Lower leg skin (tissue), 4 donors: ENCODE measurements around the gene KMT2C. TPM values are rescaled to one million over a fixed set of nuclear protein-coding genes. Genes with fewer than 3 reads are reported as not detected.
"Not testable (repeated sequence)": the region's sequence is repeated elsewhere in the genome, so short reads cannot be mapped to it uniquely, and the experiment has no call there.

ENCODE experiments used
- DNase-seq, 2 donors: peaks; one replicate each; pipeline ENCODE4 v3.0.0-alpha.2; 2019; ENCODE audit warnings: low spot score in 2 of 2
- H3K4me3 ChIP-seq: fragments of 200-600 bp; sonication (generic); 2 replicates; pipeline ENCODE4 v1.5.1; 2017; ENCODE audit warnings: mild to moderate bottlenecking, low read depth; ENCODE audit not compliant: poor library complexity, severe bottlenecking
- CTCF ChIP-seq, 3 donors: fragments of 450-650 bp; IDR thresholded peaks; one replicate each; pipeline ENCODE4 v1.5.1; 2016; ENCODE audit warnings: antibody characterized with exemption in 3 of 3, mild to moderate bottlenecking in 3 of 3, moderate library complexity in 2 of 3
- POLR2A ChIP-seq, 2 donors: fragments of 450-650 bp; IDR thresholded peaks; one replicate each; pipeline ENCODE4 v1.6.1; 2016 to 2017; ENCODE audit warnings: antibody characterized with exemption in 2 of 2, mild to moderate bottlenecking in 1 of 2, moderate library complexity in 1 of 2
- WGBS, 2 donors: methylation state at CpG; one replicate each; pipeline ENCODE4 v1.1.5; 2018; 5-methylcytosine and 5-hydroxymethylcytosine counted together
- intact Hi-C: fragments of 100-400 bp; cut with DNase I; formaldehyde crosslinking; loops from one replicate; pipeline ENCODE4 v1.15.0; 2023; ENCODE audit warnings: low total_unique reads
- total RNA-seq, 4 donors: library from RNA; depleted of rRNA; stranded (reverse); fragments of >200 nt; gene quantifications; one replicate each; pipeline ENCODE4 v1.1.0, GENCODE V29; 2016

Gene KMT2C
- total RNA-seq, 4 donors from 2014 or later, result 64.6 to 79.3 (median 74.7) TPM

GRCh38 chr7:152354061-152354460, 81.7 kb downstream of the KMT2C start:
- intact Hi-C loops, result no loop called here
- 83 to 89% methylated on average over 1 of the region's 1 CpG for WGBS, 2 donors
- H3K4me3 ChIP-seq, result no peak overlapping the region
- DNase-seq, result no peak
- TF ChIP-seq POLR2A (IDR thresholded peaks at IDR 0.05), result no peak
- no peak for TF ChIP-seq CTCF (IDR thresholded peaks at IDR 0.05)

GRCh38 chr7:152353281-152353680, 82.5 kb downstream of the KMT2C start:
- DNase-seq, intact Hi-C loops, H3K4me3 ChIP-seq: not testable (repeated sequence)
- 95 to 98% methylated on average over 5 of the region's 5 CpGs for WGBS, 2 donors

- WGBS, 2 donors, result 96 to 97% methylated on average over 5 of the region's 5 CpGs
- intact Hi-C loops, result not testable (repeated sequence)
Observed at GRCh38 chr7:152351747-152352146, 84.1 kb downstream of the KMT2C start.

GRCh38 chr7:152351168-152351567, 84.6 kb downstream of the KMT2C start:
- TF ChIP-seq POLR2A (IDR thresholded peaks at IDR 0.05) (no peak), CTCF (IDR thresholded peaks at IDR 0.05) (no peak)
- WGBS, 2 donors, result 96 to 97% methylated on average over 3 of the region's 3 CpGs
- H3K4me3 ChIP-seq, result no peak overlapping the region
- intact Hi-C loops, result no loop called here
- no peak for DNase-seq

More at GRCh38 chr7:152351747-152352146, 84.1 kb downstream of the KMT2C start:
- H3K4me3 ChIP-seq, DNase-seq: not testable (repeated sequence)

- no peak for TF ChIP-seq CTCF (IDR thresholded peaks at IDR 0.05)
- TF ChIP-seq POLR2A (IDR thresholded peaks at IDR 0.05), result no peak
- 96 to 100% methylated on average over 2 of the region's 2 CpGs for WGBS, 2 donors
- H3K4me3 ChIP-seq, result no peak overlapping the region
- no peak for DNase-seq
- intact Hi-C loops, result no loop called here
Observed at GRCh38 chr7:152347888-152348287, 87.9 kb downstream of the KMT2C start.

- intact Hi-C loops, result no loop called here
- no peak for DNase-seq
- TF ChIP-seq POLR2A (IDR thresholded peaks at IDR 0.05) (no peak), CTCF (IDR thresholded peaks at IDR 0.05) (no peak)
- WGBS, 2 donors, result 85 to 95% methylated on average over 2 of the region's 2 CpGs
- no peak overlapping the region for H3K4me3 ChIP-seq
Observed at GRCh38 chr7:152344253-152344652, 91.5 kb downstream of the KMT2C start.

- H3K4me3 ChIP-seq, result no peak overlapping the region
- WGBS, 2 donors, result 89 to 96% methylated on average over 2 of the region's 2 CpGs
- intact Hi-C loops, result no loop called here
- TF ChIP-seq CTCF (IDR thresholded peaks at IDR 0.05), result no peak
- TF ChIP-seq POLR2A (IDR thresholded peaks at IDR 0.05), result no peak
- DNase-seq, result no peak
Observed at GRCh38 chr7:152342796-152343195, 93.0 kb downstream of the KMT2C start.
